ENCODE data around the gene TPTE.
A peak's percentile ranks its signal among the peaks of the same experiment; 100 is the strongest.
"Not testable (repeated sequence)": the region's sequence is repeated elsewhere in the genome, so short reads cannot be mapped to it uniquely, and the experiment has no call there.

Gene TPTE

DNA sequence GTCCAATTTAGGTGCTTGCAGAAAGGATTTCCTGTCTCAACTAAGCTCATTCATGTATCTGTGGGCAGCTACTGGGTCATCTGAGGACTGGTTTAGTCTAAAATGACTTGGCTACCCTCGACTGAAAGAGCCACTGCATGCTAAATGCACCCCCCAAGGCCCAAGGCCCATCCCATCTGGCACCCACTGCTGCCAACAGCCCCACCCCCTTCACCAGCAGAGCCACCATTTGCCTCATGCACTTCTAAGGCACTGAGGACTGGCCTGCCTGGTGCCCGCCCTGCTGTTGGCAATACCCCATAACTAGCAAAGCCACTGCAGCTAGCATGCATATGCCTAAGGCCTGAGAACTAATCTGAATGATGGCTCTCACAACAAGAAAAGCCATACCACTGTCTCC lies 49.4 kb downstream of the TPTE start:
- not testable (repeated sequence) for H3K9ac ChIP-seq, H3K27ac ChIP-seq, H3K4me3 ChIP-seq, H3K4me1 ChIP-seq, H3K4me2 ChIP-seq, H3K36me3 ChIP-seq, H3K27me3 ChIP-seq, H4K20me1 ChIP-seq
- H3K9me3 ChIP-seq (replicated peaks in 1 of 11), result peaks cover 21 to 38% (median 28%) of the 10 kb centered on the region in 11 experiments

DNA sequence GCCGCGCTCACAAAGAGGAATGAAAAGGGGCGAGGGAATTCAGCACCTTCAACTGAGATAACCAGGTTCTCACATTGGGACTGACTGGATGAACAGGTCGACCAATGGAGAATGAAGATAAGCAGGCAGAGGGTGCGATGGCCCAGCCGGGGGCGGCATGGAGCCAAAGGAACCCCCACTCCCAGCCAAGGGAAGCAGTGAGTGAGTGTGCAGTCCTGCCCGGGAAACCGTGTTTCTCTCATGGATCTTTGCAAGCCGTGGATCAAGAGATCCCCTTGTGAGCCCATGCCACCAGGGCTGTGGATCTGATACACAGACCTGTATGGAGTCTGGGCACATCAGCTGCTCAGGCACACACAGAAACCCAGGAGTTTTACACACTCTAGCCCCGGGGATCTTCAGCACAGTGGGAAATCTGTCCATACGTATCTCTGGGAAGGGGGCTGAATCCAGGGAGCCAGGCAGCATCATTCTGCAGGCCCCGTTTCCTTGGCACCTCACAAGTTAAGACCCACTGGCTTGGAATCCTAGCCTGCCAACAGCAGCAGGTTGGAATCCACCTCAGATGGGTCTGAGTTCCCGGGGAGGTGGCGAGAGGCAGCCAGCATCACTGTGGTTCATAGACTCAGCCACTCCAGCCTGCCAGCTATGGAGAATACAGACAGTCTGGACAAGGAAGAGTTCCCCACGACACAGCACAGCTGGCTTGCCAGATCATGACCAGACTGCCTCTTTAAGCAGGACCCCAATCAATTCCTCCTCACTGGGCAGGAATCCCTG lies 53.3 kb downstream of the TPTE start:
- peaks cover 21 to 38% (median 28%) of the 10 kb centered on the region in 11 experiments for H3K9me3 ChIP-seq (replicated peaks in 1 of 11)
- not testable (repeated sequence) for H3K9ac ChIP-seq, H3K36me3 ChIP-seq, H3K4me1 ChIP-seq, H3K27ac ChIP-seq, H3K27me3 ChIP-seq, H3K4me2 ChIP-seq, H3K4me3 ChIP-seq, H4K20me1 ChIP-seq

DNA sequence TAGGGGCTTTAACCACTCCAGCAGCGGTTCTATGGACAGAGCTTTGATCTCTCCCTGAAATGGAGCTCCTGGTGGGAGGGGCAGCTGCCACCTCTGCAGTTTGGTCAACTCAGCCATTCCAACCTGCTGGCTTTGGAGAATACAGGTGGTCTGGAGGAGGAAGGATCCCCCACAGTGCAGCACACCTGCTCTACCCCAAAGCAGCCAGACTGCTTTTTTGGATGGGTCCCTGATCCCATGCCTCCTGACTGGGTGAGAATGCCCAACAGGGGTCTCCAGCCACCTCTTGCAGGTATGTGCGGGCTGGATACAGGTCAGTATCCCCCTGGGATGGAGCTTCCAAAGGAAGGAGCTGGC lies 53.9 kb downstream of the TPTE start:
- Histone ChIP-seq H3K27ac (no peak overlapping the region), H4K20me1 (no peaks in the 10 kb centered on the region; a peak in 1 of 22 replicates), H3K4me3 (no peak overlapping the region), H3K4me1 (no peaks in the 10 kb centered on the region), H3K9me3 (replicated peaks in 1 of 11) (peaks cover 21 to 38% (median 28%) of the 10 kb centered on the region in 11 experiments), H3K9ac (no peak overlapping the region), H3K27me3 (no peaks in the 10 kb centered on the region), H3K4me2 (no peak overlapping the region), H3K36me3 (no peaks in the 10 kb centered on the region)
- TF ChIP-seq Cebpa-rat (IDR thresholded peaks at IDR 0.05), result no peak

GRCh38 chr21:10578910-10579309 lies 57.5 kb downstream of the TPTE start:
- H3K27ac ChIP-seq, H3K27me3 ChIP-seq, H3K4me2 ChIP-seq, H4K20me1 ChIP-seq, H3K4me3 ChIP-seq, H3K4me1 ChIP-seq, H3K36me3 ChIP-seq, H3K9ac ChIP-seq: not testable (repeated sequence)
- peaks cover 0 to 12% (median 0%) of the 10 kb centered on the region in 11 experiments; a peak in 5 of 22 replicates for H3K9me3 ChIP-seq (replicated peaks in 1 of 11)

- not testable (repeated sequence) for H3K27ac ChIP-seq; H3K9ac ChIP-seq; H3K9me3 ChIP-seq (replicated peaks in 1 of 11); H4K20me1 ChIP-seq; H3K4me1 ChIP-seq; H3K4me3 ChIP-seq; H3K4me2 ChIP-seq; H3K27me3 ChIP-seq; H3K36me3 ChIP-seq
Observed at GRCh38 chr21:10589115-10589514, 67.7 kb downstream of the TPTE start.

- not testable (repeated sequence) for H3K27ac ChIP-seq; H3K36me3 ChIP-seq; H3K9me3 ChIP-seq (replicated peaks in 1 of 11); H3K4me3 ChIP-seq; H4K20me1 ChIP-seq; H3K27me3 ChIP-seq; H3K9ac ChIP-seq
- Histone ChIP-seq H3K4me2 (peak overlapping the region in 7 of 11 experiments; percentile 5 to 59 (median 31); a peak in 13 of 22 replicates), H3K4me1 (peaks cover 0 to 14% (median 3%) of the 10 kb centered on the region in 10 experiments; a peak in 7 of 20 replicates)
Observed at GRCh38 chr21:10607074-10607473, 85.7 kb downstream of the TPTE start.

DNA sequence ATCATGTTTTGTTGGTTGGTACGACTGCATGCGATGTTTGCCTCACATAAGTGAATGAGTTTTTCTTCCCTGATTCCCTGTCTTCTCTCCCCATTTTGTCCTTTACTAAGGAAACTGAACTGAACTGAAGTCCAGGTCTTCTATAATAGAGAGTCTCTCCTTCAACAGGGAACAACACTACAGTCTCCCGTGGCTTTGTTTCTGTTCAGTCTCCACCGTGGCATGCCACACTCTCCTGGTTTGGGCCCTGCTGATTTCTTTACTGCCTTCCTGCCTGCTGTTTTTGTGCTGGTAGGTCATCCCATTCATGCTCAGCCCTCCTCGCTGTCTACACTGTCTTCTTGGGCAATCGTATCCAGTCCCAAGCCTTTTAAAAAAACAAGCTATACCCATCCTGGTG lies 92.9 kb downstream of the TPTE start:
- not testable (repeated sequence) for H3K9me3 ChIP-seq (replicated peaks in 1 of 11); H4K20me1 ChIP-seq; H3K27ac ChIP-seq; H3K36me3 ChIP-seq; H3K4me1 ChIP-seq; H3K27me3 ChIP-seq; H3K4me3 ChIP-seq; H3K9ac ChIP-seq; H3K4me2 ChIP-seq

GRCh38 chr21:10616061-10616460 lies 94.7 kb downstream of the TPTE start:
- not testable (repeated sequence) for H3K27ac ChIP-seq; H3K9ac ChIP-seq; H4K20me1 ChIP-seq; H3K27me3 ChIP-seq; H3K4me2 ChIP-seq; H3K36me3 ChIP-seq; H3K4me3 ChIP-seq; H3K9me3 ChIP-seq (replicated peaks in 1 of 11); H3K4me1 ChIP-seq

- H3K9ac ChIP-seq, result no peak overlapping the region
- no peak for TF ChIP-seq Cebpa-rat (IDR thresholded peaks at IDR 0.05)
- H3K27ac ChIP-seq, result no peak overlapping the region
- H3K4me1 ChIP-seq, result no peaks in the 10 kb centered on the region
- H3K9me3 ChIP-seq (replicated peaks in 1 of 11), result peaks cover 0 to 8% (median 4%) of the 10 kb centered on the region in 11 experiments; a peak in 10 of 22 replicates
- no peaks in the 10 kb centered on the region for H3K27me3 ChIP-seq
- no peaks in the 10 kb centered on the region for H3K36me3 ChIP-seq
- no peak overlapping the region for H3K4me2 ChIP-seq
- H3K4me3 ChIP-seq, result no peak overlapping the region
- H4K20me1 ChIP-seq, result no peaks in the 10 kb centered on the region
Observed at GRCh38 chr21:10616535-10616934, 95.2 kb downstream of the TPTE start.

DNA sequence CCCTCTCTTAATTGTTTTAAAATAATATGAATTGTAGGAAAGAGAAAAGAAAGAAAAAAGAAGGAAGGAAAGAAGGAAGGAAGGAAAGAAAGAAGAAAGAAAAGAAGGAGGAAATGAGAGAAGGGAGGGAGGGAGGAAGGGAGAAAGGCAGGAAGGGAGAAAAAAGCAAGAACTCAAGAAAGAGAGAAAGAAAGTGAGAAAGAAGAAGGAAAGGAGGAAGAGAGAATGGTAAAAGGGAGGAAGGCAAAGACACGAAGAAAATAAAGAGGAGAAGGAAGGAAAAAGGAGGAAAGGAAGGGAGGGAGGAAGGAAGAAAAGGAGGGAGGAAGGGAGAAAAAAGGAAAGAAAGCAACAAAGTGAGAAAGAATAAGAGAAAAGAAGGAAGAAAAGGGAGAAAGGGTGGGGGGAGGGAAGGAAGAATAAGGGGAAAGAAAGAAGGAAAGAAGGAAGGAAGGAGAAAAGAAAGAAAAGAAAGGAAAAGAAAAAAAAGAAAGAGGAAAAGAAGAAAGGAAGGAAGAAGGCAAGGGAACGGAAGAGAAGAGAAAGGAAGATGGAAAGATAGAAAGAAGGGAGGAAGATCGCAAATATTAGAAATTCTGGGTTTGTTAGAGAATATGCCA lies 95.9 kb downstream of the TPTE start:
- not testable (repeated sequence) for H3K4me1 ChIP-seq; H3K9me3 ChIP-seq (replicated peaks in 1 of 11); H3K27me3 ChIP-seq; H4K20me1 ChIP-seq; H3K36me3 ChIP-seq; H3K4me2 ChIP-seq; H3K9ac ChIP-seq; H3K27ac ChIP-seq; H3K4me3 ChIP-seq

Measured in BLaER1 treated with 17β-estradiol and CSF1 and Interleukin-3, amounts not matched to agents 10 nM and 100 nM (cell line).